HG03066 (cell line): ENCODE measurements around the gene PAWR.
"Not testable (repeated sequence)": the region's sequence is repeated elsewhere in the genome, so short reads cannot be mapped to it uniquely, and the experiment has no call there.

Experiments
- ATAC-seq: cut with Tn5 transposase; IDR thresholded peaks from one replicate; pipeline ENCODE4 v1.9.1; 2021; ENCODE audit warnings: low read depth; ENCODE audit not compliant: unreplicated experiment

PAWR gene

DNA sequence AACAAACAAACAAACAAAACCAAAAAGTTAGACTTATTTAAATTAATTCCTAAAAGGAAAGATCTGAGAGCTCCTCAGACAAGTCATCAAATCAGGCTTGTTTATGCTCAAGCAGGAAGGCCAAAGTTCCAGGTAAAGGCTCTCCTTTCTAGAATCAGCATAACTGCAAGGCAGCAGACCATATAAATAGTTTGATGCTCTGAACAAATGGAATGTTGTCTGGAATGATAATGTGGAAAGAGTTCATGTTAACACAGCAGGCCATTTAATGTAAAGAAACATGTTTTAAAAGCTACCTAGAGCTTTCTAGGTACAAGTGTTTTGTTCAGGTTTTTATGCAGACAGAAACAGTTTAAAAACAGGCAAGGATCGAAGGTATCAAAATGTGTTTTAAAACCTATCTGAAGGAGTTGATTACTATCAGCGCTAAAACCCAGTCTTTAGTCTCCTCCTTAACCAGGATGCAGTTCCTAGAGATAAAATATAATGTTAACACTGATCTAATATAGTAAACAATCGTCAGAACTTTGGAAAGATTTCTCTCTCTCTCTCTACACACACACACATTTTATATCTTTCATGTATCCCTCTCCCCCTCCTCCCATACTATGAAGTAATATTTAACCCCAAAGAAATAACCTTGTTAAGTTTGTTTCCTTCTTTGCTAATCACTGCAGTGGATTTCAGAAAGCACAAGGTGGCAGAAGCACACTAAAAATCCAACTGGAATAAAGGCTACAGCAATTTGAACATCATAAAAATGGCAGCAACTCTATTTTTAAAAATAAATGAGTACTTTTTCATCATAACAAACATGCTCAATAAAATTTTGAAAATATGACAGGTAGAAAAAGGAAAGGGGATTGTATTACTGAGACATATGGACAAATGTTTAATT is 135.5 kb downstream of the PAWR start:
- no peak for ATAC-seq

DNA sequence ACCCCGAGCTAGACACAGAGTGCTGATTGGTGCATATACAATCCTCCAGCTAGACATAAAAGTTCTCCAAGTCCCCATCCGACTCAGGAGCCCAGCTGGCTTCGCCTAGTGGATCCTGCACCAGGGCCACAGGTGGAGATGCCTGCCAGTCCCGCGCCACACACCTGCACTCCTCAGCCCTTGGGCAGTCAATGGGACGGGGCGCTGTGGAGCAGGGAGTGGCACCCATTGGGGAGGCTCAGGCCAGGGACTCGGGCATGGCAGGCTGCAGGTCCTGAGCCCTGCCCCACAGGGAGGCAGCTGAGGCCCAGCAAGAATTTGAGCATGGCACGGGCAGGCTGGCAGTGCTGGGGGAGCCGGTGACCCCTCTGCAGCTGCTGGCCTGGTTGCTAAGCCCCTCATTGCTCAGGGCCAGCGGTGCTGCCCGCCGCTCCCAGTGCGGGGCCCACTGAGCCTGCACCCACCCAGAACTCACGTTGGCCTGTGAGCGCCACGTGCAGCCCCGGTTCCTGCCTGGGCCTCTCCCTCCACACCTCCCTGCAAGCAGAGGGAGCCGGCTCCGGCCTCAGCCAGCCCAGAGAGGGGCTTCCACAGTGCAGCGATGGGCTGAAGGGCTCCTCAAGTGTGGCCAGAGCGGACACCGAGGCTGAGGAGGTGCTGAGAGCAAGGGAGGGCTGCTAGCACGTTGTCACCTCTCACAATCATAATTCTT is 136.7 kb downstream of the PAWR start:
- no peak for ATAC-seq

DNA sequence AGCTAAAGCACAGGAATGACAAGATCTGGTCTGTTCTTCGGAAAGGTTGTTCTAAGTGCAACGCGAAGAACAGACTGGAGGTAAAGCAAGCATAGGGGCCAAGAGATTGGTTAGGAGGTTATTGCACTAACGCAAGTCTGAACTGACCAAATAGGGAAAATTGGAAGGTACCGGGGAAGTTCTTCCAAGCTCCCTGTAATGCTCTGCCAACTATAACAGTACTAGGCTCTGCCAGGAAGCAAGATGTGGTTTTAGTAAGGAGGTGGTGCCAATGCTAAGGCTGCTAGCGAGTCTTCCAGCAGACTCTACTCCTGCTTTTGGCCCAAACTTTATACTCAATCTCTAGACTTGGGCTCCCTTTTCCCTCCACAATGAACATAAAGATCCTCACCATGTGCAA is 138.6 kb downstream of the PAWR start:
- no peak for ATAC-seq

DNA sequence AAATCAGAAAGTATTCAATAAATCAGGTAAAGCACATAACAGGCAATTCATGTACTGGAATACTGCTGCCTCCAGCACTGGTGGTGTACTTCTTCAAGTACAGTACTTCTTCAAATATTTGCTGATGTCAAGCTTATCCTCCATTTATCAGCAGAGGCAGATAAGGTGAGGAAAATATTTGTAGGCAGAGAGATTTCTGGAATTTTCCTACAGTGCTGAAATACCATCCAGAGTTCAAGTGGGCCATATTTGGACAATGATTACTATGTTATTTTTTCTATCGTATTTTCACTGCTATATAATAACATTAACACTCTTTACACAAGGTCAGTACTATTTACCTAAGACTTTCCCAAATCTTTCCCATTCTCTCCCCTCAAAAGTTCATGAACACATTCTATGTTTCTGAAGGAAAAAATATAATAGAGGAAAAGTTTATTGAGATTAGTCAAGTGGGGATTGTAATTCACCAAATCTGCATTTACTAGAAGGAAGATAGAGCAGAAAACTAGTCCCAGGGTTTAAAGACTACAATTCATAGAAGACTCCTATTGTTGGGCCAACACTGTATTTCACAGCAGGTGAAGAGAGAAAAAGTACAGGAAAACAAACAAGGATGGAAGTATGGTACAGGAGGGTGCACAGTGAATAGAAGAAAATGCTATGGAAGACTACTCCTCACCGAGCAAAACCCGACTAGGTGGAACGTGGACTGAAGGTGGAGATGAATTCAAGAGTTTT is 141.1 kb downstream of the PAWR start:
- no peak for ATAC-seq

DNA sequence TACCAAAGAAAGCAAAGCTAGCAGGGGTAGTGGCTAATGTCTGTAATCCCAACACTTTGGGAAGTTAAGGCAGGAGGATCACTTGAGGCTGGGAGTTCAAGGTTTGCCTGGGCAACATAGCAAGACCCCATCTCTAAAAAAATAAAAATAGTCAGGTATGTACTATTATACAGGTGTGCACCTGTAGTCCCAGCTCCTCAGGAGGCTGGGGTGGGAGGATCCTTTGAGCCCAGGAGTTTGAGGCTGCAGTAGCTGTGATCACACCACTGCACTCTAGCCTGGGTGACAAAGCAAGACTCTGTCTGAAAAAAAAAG is 142.2 kb downstream of the PAWR start:
- no peak for ATAC-seq

DNA sequence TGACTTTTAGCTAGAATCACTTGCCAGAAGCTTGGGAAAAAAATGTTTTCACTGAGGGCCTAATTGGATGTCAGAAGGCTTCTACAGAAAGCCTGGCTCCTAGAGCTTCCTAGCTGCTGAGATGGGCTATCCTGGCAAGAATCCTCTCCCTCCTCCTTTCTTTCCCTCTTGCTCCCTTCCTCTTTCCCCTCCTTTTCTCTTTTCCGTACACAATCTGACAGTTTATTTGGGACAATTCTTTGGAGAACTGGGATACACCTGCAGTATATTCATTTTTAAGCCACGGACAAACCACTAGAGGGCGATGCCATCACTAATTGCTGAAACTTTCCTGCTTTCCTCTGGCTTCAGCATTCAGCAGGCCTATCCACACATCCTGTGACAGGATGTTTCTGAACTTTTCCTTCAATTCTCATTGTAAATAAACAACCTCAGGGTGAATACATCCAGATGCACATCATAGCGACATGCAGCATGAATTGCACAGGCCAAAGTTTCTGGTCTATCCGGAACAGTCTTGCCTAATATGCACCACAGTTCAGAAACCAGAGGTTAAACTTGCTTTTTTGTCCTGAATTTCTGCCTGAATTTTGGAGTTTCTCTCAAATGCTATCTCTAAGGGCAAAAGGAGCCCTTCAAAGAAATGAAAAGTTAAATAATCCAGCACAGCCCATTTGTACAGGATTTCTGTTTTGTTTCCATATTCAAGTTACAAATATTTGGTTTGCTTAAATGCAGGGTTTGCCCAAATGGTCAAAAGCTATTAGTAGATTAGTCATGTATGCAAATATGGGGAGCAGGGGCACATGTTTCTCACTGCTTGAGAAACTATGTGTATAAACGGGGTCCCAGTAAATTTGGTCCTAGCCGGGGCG is 142.8 kb downstream of the PAWR start:
- peak; percentile 63 for ATAC-seq

DNA sequence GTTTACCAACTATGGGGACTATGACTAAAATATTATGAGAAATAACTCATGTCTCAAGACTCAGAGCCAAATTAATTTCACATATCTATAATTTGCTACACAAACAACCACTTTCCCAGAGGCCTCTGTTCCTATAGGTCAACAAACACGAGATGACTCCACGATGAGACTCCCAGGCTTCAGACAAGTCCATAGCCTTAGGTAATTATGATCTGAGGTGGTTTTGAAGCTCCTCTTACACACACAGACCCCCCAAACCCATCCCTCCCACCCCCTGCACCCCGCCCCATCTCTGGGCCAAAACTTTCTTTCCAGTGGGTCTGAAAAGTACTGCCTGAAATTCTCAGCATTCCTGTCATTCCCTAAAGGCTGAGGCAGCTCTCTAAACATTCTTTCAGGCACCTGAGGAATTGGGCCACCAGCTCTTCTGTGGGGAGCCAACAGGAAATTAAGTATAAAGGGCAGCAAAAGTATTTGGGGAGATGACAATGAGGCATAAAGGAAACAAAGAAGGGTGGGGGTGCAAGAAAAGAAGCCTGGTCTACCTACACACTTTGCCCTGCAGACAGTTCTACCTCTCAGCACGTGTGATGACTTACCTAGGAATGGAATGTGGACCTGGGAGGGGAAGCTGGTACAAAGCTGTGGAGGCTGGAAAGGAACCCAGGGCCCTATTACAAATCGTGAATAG is 143.6 kb downstream of the PAWR start:
- no peak for ATAC-seq

DNA sequence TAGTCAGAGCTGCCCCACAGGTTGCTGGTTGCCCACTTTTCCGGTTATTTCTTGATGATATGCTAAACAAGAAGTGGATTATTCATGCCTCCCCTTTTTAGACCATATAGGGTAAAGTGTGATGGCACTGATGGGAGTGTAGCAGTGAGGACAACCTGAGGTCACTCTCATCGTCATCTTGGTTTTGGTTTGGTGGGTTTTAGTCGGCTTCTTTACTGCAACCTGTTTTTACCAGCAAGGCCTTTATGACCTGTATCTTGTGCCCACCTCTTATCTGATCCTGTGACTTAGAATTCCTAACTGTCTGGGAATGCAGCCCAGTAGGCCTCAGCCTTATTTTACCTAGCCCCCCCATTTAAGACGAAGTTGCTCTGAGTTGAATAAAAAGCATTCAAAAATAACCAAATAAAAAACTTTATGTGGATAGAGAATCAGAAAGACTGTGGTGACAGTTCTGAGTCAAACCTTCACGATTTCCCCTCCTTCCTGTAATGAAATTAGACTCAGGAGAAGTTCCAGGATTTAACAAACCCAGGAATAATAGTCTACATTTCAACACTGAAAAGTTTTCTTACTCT is 144.2 kb downstream of the PAWR start:
- no peak for ATAC-seq

DNA sequence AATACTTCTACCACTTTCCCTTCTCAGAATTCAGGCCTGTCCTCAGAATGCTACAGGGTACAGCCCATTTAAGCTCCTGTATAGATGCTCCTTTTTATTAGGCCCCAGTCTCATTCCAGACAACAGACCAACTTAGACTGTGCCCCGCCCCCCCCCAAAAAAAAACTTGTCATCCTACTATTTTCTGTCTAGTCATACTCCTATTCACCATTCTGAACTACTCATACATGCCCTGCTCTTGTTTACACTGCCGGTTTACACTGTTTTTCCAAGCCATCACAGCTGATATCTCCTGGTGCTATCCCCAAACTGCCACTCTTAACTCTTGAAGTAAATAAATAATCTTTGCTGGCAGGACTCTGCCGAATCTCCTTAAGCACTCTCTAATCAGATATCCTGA is 146.3 kb downstream of the PAWR start:
- ATAC-seq: not testable (repeated sequence)

DNA sequence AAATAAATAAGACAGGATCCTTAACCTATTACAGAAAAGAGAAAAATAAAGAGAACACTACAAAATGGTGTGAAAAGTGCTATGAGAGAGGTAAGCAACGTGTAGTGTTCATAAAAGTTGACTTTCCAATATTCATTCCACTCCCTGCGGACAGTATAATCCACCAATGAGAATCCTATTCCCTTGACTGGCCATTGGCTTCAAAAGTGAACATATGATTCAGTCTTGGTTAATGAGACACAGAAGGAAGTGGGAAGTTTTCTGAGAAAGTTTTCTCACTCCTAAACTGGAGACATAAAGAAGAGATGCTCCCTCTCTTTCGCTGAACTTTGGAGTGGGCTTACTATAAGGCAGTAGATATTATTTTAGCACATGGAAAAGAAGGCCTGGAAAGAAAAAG is 153.1 kb downstream of the PAWR start:
- ATAC-seq: no peak

DNA sequence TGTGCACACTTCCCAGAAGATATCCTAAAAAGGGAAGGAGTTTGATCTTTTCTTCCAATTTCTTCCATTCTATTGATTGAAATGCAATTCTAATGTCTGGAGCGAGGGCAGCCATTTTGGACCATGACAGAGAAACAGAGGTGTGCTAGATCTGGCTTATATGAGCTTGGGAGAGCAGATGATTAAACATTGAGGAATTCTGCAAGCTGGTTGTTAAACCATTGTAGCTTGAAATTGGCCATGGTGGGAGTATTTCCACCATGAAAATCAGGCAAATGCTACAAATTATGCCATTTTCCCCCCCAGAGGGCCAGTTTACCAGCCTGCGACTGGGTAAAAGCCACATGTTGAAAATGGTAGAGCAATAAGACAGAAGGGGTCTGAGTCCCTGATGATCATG is 155.0 kb downstream of the PAWR start:
- no peak for ATAC-seq
